GM12875 (cell line): ENCODE data around the gene ANKS1B.
A peak's percentile ranks its signal among the peaks of the same experiment; 100 is the strongest.
"Not testable (repeated sequence)": the region's sequence is repeated elsewhere in the genome, so short reads cannot be mapped to it uniquely, and the experiment has no call there.

Experiments
- H3K4me3 ChIP-seq: one replicate; pipeline ENCODE4 v1.5.1; 2011; ENCODE audit warnings: low read depth, low read length, control low read depth
- CTCF ChIP-seq: IDR thresholded peaks from 2 replicates; pipeline ENCODE4 v1.5.1; 2011; ENCODE audit warnings: low read depth, mild to moderate bottlenecking, control low read depth, inconsistent platforms, low read length, moderate library complexity, borderline replicate concordance; ENCODE audit not compliant: insufficient read depth

The ANKS1B gene

GRCh38 chr12:98847242-98847641 lies 1137.5 kb downstream of the ANKS1B start:
- H3K4me3 ChIP-seq, result no peak overlapping the region
- no peak for TF ChIP-seq CTCF

GRCh38 chr12:98845957-98846356 lies 1138.8 kb downstream of the ANKS1B start:
- no peak overlapping the region for H3K4me3 ChIP-seq
- no peak for TF ChIP-seq CTCF

- TF ChIP-seq CTCF, result no peak
- H3K4me3 ChIP-seq, result no peak overlapping the region
These were observed 1144.4 kb downstream of the ANKS1B start for GRCh38 chr12:98840325-98840724.

- TF ChIP-seq CTCF, result peak; percentile 30; the same call in 1 of the 2 replicates
- no peak overlapping the region for H3K4me3 ChIP-seq
These were observed 1146.5 kb downstream of the ANKS1B start for GRCh38 chr12:98838231-98838647.

- not testable (repeated sequence) for H3K4me3 ChIP-seq
These were observed 1147.5 kb downstream of the ANKS1B start for GRCh38 chr12:98837134-98837752.

GRCh38 chr12:98830657-98831056 lies 1154.1 kb downstream of the ANKS1B start:
- no peak overlapping the region for H3K4me3 ChIP-seq
- no peak for TF ChIP-seq CTCF

GRCh38 chr12:98828802-98829600 lies 1155.7 kb downstream of the ANKS1B start:
- H3K4me3 ChIP-seq, result no peak overlapping the region
- TF ChIP-seq CTCF, result no peak
